ENCODE data around the gene CDC25C. TPM values are rescaled to one million over a fixed set of nuclear protein-coding genes. Genes with fewer than 3 reads are reported as not detected.
A peak's percentile ranks its signal among the peaks of the same experiment; 100 is the strongest.

CDC25C gene
- total and polyA plus RNA-seq, 7 donors: 0.27 to 5.9 (median 1.7) TPM; not detected in 3

DNA sequence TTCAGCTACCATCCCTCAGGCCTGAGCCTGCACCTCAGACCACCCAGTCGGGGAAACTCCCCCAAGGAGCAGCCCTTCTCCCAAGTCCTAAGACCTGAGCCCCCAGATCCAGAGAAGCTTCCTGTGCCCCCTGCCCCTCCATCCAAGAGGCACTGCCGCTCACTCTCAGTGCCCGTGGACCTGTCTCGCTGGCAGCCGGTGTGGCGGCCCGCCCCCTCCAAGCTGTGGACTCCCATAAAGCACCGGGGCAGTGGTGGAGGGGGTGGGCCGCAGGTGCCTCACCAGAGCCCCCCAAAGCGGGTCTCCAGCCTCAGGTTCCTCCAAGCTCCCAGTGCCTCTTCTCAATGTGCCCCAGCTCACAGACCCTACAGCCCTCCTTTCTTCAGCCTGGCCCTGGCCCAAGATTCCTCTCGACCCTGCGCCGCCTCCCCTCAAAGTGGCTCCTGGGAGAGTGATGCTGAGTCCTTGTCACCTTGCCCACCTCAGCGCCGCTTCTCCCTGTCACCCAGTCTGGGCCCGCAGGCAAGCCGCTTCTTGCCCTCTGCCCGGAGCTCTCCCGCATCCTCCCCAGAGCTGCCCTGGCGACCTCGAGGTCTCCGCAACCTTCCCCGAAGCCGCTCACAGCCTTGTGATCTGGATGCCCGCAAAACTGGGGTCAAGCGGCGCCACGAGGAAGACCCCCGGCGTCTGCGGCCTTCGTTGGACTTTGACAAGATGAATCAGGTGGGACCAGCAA lies 13.5 kb upstream of the CDC25C start:
- no peaks in the 10 kb centered on the region for H3K9me3 ChIP-seq
- WGBS, 2 donors: 97 to 98% methylated on average over 32 of the region's 32 CpGs
- TF ChIP-seq, protein P1, sequence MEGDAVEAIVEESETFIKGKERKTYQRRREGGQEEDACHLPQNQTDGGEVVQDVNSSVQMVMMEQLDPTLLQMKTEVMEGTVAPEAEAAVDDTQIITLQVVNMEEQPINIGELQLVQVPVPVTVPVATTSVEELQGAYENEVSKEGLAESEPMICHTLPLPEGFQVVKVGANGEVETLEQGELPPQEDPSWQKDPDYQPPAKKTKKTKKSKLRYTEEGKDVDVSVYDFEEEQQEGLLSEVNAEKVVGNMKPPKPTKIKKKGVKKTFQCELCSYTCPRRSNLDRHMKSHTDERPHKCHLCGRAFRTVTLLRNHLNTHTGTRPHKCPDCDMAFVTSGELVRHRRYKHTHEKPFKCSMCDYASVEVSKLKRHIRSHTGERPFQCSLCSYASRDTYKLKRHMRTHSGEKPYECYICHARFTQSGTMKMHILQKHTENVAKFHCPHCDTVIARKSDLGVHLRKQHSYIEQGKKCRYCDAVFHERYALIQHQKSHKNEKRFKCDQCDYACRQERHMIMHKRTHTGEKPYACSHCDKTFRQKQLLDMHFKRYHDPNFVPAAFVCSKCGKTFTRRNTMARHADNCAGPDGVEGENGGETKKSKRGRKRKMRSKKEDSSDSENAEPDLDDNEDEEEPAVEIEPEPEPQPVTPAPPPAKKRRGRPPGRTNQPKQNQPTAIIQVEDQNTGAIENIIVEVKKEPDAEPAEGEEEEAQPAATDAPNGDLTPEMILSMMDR (IDR thresholded peaks at IDR 0.05): no peak
- TF ChIP-seq POLR2A (IDR thresholded peaks at IDR 0.05) (no peak), EP300 (IDR thresholded peaks at IDR 0.05) (no peak), POLR2AphosphoS5 (IDR thresholded peaks at IDR 0.05) (no peak)
- H3K4me3 ChIP-seq: no peak overlapping the region
- H3K27ac ChIP-seq: no peak overlapping the region
- no peaks in the 10 kb centered on the region for H3K27me3 ChIP-seq
- no peak for DNase-seq
- H3K4me1 ChIP-seq: peaks cover 0 to 16% (median 13%) of the 10 kb centered on the region in 4 donors
- intact Hi-C loops (cut with DNase I): no loop called here
- peaks cover 28 to 83% (median 47%) of the 10 kb centered on the region in 4 donors for H3K36me3 ChIP-seq

GRCh38 chr5:138340008-138340407 lies 8.4 kb upstream of the CDC25C start:
- H3K9me3 ChIP-seq: no peaks in the 10 kb centered on the region

DNA sequence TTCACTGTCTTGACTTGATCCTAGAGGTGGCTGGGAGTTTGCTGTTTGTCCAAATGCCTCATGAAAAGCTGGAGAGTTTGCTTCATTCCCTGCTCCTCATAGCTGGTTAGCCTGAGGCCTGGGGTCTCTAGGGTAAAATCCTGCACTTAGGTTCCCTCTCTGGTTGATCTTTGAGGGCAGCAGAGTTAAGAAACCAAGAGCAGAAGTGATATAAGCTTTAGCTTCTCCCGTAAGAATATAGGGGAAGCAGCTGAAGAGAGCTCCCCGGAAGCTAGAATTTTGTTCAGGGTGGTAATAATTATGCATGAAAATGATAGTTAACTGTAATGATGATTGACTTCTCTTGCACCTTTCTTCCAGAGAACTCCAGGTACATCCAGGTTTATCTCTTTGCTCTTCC lies 7.9 kb upstream of the CDC25C start:
- intact Hi-C loops (cut with DNase I): loop anchor here (5.0 to 10.0 kb wide), 3 partner anchors 127 to 415 kb away; partner anchors contain the start of genes CDC23, CTNNA1 and FAM13B
- Histone ChIP-seq H3K4me1 (peaks cover 0 to 33% (median 26%) of the 10 kb centered on the region in 4 donors), H3K4me3 (peak overlapping the region; percentile 78 to 96 (median 88)), H3K27ac (peak overlapping the region; percentile 93 to 96 (median 95)), H3K27me3 (no peaks in the 10 kb centered on the region), H3K9me3 (no peaks in the 10 kb centered on the region), H3K36me3 (peaks cover 0 to 34% (median 17%) of the 10 kb centered on the region in 4 donors)
- TF ChIP-seq, protein P1 (IDR thresholded peaks at IDR 0.05): no peak
- TF ChIP-seq POLR2A (IDR thresholded peaks at IDR 0.05) (no peak), POLR2AphosphoS5 (IDR thresholded peaks at IDR 0.05) (no peak), EP300 (IDR thresholded peaks at IDR 0.05) (no peak)
- no peak for DNase-seq
- WGBS, 2 donors: 45 to 83% methylated on average over 2 of the region's 2 CpGs

More at GRCh38 chr5:138340008-138340407, 8.4 kb upstream of the CDC25C start:
- Histone ChIP-seq H3K36me3 (peaks cover 4 to 40% (median 21%) of the 10 kb centered on the region in 4 donors), H3K27me3 (no peaks in the 10 kb centered on the region), H3K4me3 (no peak overlapping the region), H3K4me1 (peaks cover 0 to 33% (median 26%) of the 10 kb centered on the region in 4 donors), H3K27ac (peak overlapping the region in 3 of 4 donors; percentile 93 to 96 (median 96))
- intact Hi-C loops (cut with DNase I): no loop called here
- 95 to 96% methylated on average over 3 of the region's 3 CpGs for WGBS, 2 donors
- TF ChIP-seq POLR2AphosphoS5 (IDR thresholded peaks at IDR 0.05) (no peak), POLR2A (IDR thresholded peaks at IDR 0.05) (no peak)
- no peak for DNase-seq

DNA sequence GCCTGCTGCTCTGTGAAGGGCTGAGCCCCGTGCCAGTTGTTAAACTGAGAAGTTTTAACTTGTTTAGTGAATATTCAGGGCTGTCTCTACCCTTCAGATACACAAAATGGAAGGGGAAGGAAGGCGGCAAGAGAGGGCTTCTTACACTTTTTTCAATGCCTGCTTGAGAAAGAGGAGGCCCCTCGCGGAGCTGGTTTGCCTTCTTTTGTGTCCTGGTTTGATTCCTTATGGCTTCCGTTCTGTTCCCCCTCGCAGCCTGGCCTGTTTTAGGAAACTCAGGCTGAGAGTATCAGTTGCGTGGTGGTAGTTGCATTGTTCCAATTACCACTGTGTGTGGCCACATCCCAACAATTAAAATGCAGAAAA lies 7.5 kb upstream of the CDC25C start:
- TF ChIP-seq POLR2AphosphoS5 (IDR thresholded peaks at IDR 0.05) (no peak), POLR2A (IDR thresholded peaks at IDR 0.05) (no peak), EP300 (IDR thresholded peaks at IDR 0.05) (no peak)
- TF ChIP-seq, protein P1 (IDR thresholded peaks at IDR 0.05): no peak
- Histone ChIP-seq H3K4me3 (peak overlapping the region; percentile 78 to 96 (median 88)), H3K27ac (peak overlapping the region; percentile 93 to 96 (median 95)), H3K4me1 (peaks cover 0 to 33% (median 26%) of the 10 kb centered on the region in 4 donors), H3K36me3 (peaks cover 0 to 31% (median 15%) of the 10 kb centered on the region in 4 donors), H3K9me3 (no peaks in the 10 kb centered on the region), H3K27me3 (no peaks in the 10 kb centered on the region)
- DNase-seq: no peak
- WGBS, 2 donors: 14 to 34% methylated on average over 7 of the region's 7 CpGs
- intact Hi-C loops (cut with DNase I): loop anchor here (5.0 to 10.0 kb wide), 3 partner anchors 127 to 416 kb away; partner anchors contain the start of genes CDC23, CTNNA1 and FAM13B

- Histone ChIP-seq H3K27me3 (no peaks in the 10 kb centered on the region), H3K36me3 (peaks cover 0 to 25% (median 11%) of the 10 kb centered on the region in 4 donors), H3K4me1 (peaks cover 0 to 33% (median 26%) of the 10 kb centered on the region in 4 donors), H3K9me3 (no peaks in the 10 kb centered on the region), H3K27ac (peak overlapping the region; percentile 93 to 96 (median 95)), H3K4me3 (peak overlapping the region; percentile 78 to 96 (median 88))
- 1 to 2% methylated on average over 22 of the region's 22 CpGs for WGBS, 2 donors
- intact Hi-C loops (cut with DNase I): loop anchor here (1.0 to 10.0 kb wide), 4 partner anchors 14 to 416 kb away; partner anchors contain the start of genes CDC23, CTNNA1, FAM13B and KDM3B
- TF ChIP-seq EP300 (IDR thresholded peaks at IDR 0.05): peak in 1 of 4 donors; percentile 8
- TF ChIP-seq, protein P1 (IDR thresholded peaks at IDR 0.05): no peak
- TF ChIP-seq POLR2AphosphoS5 (IDR thresholded peaks at IDR 0.05): no peak
- TF ChIP-seq POLR2A (IDR thresholded peaks at IDR 0.05): peak in 1 of 2 donors; percentile 8
- no peak for DNase-seq
Observed at GRCh38 chr5:138338411-138339090, 6.9 kb upstream of the CDC25C start.

Data from sigmoid colon (tissue), 7 donors.